GM18511 (cell line): Measurements from ENCODE around the gene RGS5.
"Not testable (repeated sequence)": the region's sequence is repeated elsewhere in the genome, so short reads cannot be mapped to it uniquely, and the experiment has no call there.

Source experiments
- ATAC-seq: cut with Tn5 transposase; IDR thresholded peaks from one replicate; pipeline ENCODE4 v1.9.1; 2021; ENCODE audit warnings: mild to moderate bottlenecking, moderate library complexity; ENCODE audit not compliant: unreplicated experiment

RGS5 gene

GRCh38 chr1:163202833-163203451 lies at the start of gene RGS5:
Gene RGS5 (minus strand): TSS chr1:163202916. CDS start chr1:163202835, 81 bp downstream.
- ATAC-seq, result no peak

GRCh38 chr1:163250382-163250974 lies 47.8 kb upstream of the RGS5 start:
- no peak for ATAC-seq

GRCh38 chr1:163248064-163248463 lies 45.3 kb upstream of the RGS5 start:
- ATAC-seq, result no peak

GRCh38 chr1:163244648-163245047 lies 41.9 kb upstream of the RGS5 start:
- not testable (repeated sequence) for ATAC-seq

- no peak for ATAC-seq
Observed at GRCh38 chr1:163241746-163242145, 39.0 kb upstream of the RGS5 start.

- no peak for ATAC-seq
Observed at GRCh38 chr1:163240705-163241104, 38.0 kb upstream of the RGS5 start.

GRCh38 chr1:163233643-163234042 lies 30.9 kb upstream of the RGS5 start:
- ATAC-seq, result not testable (repeated sequence)

- no peak for ATAC-seq
Observed at GRCh38 chr1:163231385-163231784, 28.7 kb upstream of the RGS5 start.

- no peak for ATAC-seq
Observed at GRCh38 chr1:163230827-163231226, 28.1 kb upstream of the RGS5 start.

GRCh38 chr1:163228271-163228670 lies 25.6 kb upstream of the RGS5 start:
- ATAC-seq, result not testable (repeated sequence)

GRCh38 chr1:163227126-163227525 lies 24.4 kb upstream of the RGS5 start:
- ATAC-seq, result no peak

- no peak for ATAC-seq
Observed at GRCh38 chr1:163213626-163214025, 10.9 kb upstream of the RGS5 start.

- no peak for ATAC-seq
Observed at GRCh38 chr1:163211667-163212066, 9.0 kb upstream of the RGS5 start.

- no peak for ATAC-seq
Observed at GRCh38 chr1:163205513-163205912, 2.8 kb upstream of the RGS5 start.

GRCh38 chr1:163203561-163203960 lies 845 bp upstream of the RGS5 start:
- no peak for ATAC-seq

GRCh38 chr1:163201906-163202305 lies 810 bp downstream of the RGS5 start:
- no peak for ATAC-seq

- no peak for ATAC-seq
Observed at GRCh38 chr1:163197022-163197421, 5.7 kb downstream of the RGS5 start.

GRCh38 chr1:163196449-163196787 lies 6.3 kb downstream of the RGS5 start:
- ATAC-seq, result no peak

- ATAC-seq, result no peak
Observed at GRCh38 chr1:163195728-163196448, 6.8 kb downstream of the RGS5 start.

- peak; percentile 87 for ATAC-seq
Observed at GRCh38 chr1:163191301-163191700, 11.4 kb downstream of the RGS5 start.

- ATAC-seq, result no peak
Observed at GRCh38 chr1:163188947-163189346, 13.8 kb downstream of the RGS5 start.

GRCh38 chr1:163187849-163188248 lies 14.9 kb downstream of the RGS5 start:
- ATAC-seq, result no peak
